NCI-H510A (cell line): Measurements from ENCODE around the gene CLN3.
"Not testable (repeated sequence)": the region's sequence is repeated elsewhere in the genome, so short reads cannot be mapped to it uniquely, and the experiment has no call there.

Experiments
- DNase-seq: peaks from one replicate; lab custom pipeline; 2025; lab: John Stamatoyannopoulos, UW

Gene CLN3

GRCh38 chr16:28494121-28494851, 2.4 kb upstream of the CLN3 start, which contains the start of gene APOBR:
APOBR (plus strand) TSS chr16:28494643; CDS start chr16:28494682, 39 bp downstream.
- DNase-seq: no peak

- DNase-seq: no peak
Measured at GRCh38 chr16:28492511-28492910, 637 bp upstream of the CLN3 start.

DNA sequence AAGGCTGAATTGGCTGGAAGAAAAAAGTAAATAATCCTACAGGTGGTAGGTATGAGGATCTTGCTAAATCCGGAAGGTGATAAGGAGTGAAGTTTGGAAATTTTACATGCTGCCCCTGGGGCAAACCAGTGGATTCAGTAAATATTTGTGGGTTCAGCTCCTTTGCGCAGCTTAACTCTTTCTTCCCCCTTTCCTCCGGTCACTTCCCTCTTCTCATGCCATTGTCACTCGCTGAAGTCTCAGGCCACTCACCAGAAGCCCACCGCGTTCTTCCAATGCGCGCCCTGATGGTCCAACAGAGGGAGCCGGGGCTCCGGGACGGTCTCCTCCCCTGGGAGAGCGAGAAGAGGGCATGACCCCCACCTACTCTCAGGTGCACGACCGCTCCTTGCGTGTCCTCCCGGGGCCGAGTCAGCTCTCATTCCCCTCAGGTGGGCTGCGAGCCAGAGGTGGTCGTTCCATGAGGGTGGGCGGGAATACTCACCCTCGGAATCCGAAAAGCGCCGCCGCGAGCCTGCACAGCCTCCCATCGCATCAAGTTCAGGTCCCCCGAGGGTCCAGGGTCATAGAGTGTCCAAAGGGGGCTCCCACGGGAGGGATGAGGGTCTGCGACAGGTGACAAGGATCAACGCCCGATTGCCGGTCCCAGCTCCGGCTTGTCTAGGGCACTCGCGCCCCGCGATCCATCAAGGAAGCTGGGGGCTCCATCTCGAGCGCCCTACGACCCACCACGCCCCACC, 474 bp downstream of the CLN3 start:
- no peak for DNase-seq

DNA sequence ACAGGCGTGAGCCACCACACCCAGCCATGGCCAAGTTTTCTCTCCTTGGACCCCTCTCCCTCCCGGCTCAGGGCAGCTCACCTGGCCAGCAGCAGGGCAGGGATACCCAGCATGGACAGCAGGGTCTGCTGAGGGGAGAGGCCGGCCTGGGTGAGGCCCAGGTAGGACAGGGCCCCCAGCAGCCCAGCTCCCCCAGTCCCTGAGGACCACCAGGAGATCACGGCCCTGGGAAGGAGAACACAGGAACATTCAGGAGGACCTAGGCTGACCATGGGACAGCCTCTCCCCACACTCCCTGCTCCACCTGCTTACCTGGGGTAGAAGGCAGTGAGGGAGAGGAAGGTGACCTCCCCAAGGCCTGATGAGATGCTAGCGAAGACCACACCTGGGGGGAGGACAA, 5.6 kb downstream of the CLN3 start:
- DNase-seq: no peak

- not testable (repeated sequence) for DNase-seq
Measured at GRCh38 chr16:28483361-28483760, 8.5 kb downstream of the CLN3 start.

- DNase-seq: no peak
Measured at GRCh38 chr16:28482026-28482425, 9.8 kb downstream of the CLN3 start.

GRCh38 chr16:28478506-28479180, 13.2 kb downstream of the CLN3 start:
- no peak for DNase-seq

DNA sequence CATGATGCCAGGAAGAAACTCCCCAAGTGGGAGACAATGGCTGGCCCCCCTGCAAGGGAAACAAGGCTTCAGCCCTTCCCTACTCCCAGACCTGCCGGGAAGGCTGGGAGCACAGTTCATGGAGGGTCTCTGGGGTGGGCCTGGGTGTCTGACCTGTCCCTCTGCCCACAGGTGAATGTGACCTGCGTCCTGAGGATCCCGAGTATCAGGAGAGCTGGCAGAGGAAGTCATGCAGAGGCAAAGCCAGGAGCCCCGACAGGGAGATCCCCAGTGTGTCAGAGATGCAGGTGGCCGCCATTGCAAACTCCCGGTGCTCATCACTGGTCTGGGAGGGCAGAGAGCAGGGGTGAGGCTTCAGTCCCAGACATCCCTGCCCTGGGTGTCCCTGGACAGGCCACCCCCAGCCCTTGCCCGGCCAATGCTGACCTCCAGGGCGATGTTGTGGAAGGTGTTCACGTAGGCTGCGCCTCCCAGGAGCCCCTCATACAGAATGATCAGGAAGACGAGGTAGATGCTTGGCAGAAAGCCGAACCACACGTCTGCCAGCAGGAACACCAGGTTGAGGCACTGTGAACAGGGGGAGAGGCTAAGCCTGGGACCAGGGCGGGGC, 14.5 kb downstream of the CLN3 start:
- DNase-seq: no peak

DNA sequence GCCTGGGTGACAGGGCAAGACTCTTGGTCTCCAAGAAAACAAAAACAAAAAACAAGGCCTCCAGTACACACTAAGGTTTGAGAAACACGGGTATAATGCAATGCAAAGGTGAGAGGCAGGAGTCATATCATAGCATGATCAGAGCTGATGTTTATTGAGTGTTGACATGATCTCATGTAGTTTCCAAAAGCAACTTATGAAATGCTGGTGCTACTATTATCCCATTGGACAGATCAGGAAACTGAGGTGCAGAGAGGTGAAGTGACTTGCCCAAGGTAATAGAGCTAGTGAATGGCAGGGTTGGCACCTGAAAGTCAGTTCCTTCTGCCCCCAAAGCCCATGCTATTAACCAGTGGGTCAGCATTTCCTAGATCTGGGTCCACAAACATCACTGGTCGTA, 16.7 kb downstream of the CLN3 start:
- no peak for DNase-seq

DNA sequence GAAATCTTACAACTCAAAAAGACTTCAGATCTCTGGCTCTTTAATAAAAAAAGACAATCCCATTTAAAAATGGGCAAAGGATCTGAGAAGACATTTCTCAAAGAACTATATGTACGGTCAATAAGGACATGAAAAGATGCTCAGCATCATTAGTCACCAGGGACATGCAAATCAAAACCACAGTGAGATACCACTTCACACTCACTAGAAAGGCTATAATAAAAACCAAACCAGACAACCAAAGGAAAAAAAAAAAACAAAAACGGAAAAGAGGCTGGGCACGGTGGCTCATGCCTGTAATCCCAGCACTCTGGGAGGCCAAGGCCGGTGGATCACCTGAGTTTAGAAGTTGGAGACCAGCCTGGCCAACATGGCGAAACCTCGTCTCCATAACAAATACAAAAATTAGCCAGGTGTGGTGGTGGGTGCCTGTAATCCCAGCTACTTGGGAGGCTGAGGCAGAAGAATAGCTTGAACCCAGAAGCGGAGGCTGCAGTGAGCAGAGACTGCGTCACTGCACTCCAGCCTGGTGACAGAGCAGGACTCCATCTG, 18.1 kb downstream of the CLN3 start:
- no peak for DNase-seq

DNA sequence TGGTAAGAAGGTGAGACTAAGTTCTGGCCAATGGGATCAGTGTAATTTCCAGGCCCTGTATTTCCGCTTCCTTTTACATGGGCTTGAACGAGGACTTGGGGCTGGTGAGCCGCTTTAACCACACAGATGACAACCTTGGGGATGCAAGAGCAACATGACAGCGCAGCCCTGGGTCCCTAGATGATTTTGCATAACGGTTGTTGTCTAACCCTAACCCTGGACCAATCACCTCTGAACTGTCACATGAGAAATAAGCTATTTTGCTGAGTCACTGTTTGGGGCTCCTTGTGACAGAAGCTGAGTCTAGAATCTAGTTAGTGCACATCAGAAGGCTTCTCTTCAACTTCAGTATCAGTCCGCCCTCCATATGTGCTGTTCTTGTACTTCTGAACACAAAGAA, 44.8 kb downstream of the CLN3 start:
- DNase-seq: not testable (repeated sequence)

DNA sequence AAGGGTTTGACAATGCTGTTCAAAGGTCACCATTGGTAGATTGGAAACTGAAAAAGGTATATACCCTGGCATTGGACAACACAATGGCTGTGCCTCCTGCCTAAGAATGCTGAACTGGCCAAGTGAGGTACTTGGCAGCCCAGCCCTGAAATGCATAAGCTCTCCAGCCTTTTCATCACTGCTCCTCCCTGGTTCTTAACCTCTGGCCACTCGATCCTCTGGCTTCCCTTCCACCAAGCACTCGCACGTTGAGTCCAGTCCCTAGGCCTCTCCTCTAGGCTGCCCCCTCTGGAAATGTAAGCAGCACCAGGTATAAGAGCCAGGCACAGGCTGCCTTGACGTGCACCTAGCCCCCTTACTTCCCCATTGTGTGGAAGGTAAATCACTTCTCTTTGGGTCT, 45.5 kb downstream of the CLN3 start:
- not testable (repeated sequence) for DNase-seq

GRCh38 chr16:28443943-28444342, 47.9 kb downstream of the CLN3 start:
- not testable (repeated sequence) for DNase-seq

DNA sequence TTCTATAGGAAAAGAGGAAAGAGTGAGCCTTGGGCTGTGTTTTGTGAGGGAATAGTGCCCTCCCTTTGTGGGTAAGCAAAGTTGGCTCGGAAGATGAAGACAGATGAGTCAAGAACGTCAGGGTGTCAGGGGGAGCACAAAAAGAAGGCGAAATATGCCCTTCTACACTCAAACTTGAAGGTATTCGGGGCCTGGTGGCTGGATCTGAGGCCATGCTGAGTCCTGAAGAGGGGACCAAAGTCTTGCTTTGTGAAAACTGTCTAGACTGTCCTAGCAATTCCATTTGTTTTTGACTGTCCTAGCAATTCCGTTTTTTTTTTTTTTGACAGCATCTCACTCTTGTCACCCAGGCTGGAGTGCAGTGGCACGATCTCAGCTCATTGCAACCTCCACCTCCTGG, 53.0 kb downstream of the CLN3 start:
- not testable (repeated sequence) for DNase-seq

GRCh38 chr16:28435340-28435739, 56.5 kb downstream of the CLN3 start:
- DNase-seq: not testable (repeated sequence)
